GM19193 (cell line): ENCODE data around the gene ZNRD2.

Experiments
- POLR2A ChIP-seq: IDR thresholded peaks from 4 replicates; pipeline ENCODE4 v1.6.1; 2011; ENCODE audit not compliant: insufficient read depth, insufficient read length; ENCODE audit errors: extremely low read depth

The ZNRD2 gene

DNA sequence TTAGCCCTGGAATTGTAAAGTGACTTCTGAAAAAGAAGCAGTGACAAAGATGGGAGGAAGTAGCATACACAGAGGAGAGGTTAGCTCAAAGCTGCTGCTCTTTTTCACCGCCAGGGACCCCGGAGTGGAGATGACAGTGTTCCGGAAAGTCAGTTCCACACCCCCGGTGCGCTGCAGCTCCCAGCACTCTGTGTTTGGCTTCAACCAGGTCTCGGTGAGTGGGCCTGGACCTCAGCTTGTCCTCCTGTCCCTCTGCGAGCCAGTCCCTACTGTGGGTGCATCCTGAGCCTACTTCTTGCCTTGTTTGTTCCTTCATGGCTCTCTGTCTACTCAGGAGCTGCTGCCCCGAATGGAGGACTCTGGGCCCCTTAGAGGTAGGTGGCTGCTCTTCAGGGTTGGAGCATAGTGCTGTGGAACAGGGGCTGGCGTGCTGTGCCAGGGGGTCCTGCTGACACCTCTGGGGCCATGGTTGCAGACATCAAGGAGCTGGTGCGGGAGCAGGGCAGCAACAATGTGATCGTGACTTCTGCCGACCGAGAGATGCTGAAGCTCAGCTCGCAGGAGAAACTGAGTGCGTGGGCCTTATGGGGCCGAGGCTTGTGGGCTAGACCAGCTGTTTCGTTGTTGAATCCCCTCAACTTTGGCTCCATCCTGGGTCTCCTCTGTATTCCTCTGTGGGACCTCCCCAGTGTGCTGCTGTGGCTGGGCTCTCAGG is 47.0 kb downstream of the ZNRD2 start:
- no peak for TF ChIP-seq POLR2A

DNA sequence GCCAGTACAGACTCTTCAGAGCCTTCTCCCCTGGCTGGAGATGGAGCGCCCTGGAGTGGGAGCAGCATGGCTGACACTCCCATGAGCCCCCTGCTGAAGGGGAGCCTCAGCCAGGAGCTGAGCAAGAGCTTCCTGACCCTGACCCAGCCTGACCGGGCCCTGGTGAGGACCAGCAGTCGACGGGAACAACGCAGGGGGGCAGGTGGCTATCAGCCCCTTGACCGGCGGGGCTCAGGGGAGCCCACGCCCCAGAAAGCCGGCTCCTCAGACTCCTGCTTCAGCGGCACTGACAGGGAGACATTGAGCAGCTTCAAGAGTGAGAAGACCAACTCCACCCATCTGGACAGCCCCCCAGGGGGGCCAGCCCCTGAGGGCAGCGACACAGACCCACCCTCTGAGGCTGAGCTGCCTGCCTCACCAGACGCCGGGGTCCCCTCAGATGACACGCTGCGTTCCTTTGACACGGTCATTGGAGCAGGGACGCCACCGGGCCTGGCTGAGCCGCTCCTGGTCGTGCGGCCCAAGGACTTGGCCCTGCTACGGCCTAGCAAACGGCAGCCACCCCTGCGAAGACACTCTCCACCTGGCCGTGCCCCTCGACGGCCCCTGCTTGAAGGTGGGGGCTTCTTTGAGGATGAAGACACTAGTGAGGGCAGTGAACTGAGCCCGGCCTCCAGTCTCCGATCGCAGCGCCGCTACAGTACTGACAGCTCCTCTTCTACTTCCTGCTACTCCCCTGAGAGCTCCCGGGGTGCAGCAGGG is 47.9 kb downstream of the ZNRD2 start:
- TF ChIP-seq POLR2A: no peak

DNA sequence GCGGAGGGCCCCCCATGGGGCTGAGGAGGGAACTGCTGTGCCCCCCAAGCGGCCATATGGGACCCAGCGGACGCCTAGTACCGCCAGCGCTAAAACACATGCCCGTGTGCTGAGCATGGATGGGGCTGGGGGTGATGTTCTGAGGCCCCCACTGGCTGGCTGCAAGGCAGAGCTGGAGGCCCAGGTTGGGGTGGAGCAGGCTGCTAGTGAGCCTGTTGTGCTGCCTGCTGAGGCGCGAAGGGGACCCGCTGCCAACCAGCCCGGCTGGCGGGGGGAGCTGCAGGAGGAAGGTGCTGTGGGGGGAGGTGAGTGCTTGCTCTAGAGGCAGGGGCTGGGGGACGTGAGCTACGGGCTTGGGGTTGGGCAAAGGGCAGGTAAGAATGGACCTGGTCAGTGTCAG is 48.5 kb downstream of the ZNRD2 start:
- TF ChIP-seq POLR2A: no peak

DNA sequence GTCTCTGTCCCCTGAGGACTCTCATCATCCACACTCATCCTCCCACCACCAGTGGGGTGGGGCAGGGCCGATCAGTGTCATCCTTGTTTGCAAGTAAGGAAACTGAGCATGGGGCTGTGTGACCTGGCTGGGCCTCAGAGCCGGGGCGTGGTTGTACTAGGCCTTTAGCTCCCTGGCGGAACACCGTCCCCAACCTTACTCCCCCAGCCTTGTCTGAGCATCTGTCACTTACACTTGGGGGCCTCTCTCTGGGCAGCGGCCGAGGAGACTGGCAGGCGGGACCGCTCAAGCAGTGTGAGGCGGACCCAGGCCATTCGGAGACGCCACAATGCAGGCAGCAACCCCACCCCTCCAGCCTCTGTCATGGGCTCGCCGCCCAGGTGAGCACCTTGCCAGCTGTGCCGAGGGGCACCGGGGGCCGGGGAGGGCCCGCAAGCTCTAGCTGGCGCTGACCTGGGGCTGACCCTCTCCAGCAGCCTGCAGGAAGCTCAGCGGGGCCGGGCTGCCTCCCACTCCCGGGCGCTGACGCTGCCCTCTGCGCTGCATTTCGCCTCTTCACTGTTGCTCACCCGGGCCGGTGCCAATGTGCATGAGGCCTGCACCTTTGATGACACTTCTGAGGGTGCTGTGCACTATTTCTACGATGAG is 49.1 kb downstream of the ZNRD2 start:
- TF ChIP-seq POLR2A: peak; percentile 2

DNA sequence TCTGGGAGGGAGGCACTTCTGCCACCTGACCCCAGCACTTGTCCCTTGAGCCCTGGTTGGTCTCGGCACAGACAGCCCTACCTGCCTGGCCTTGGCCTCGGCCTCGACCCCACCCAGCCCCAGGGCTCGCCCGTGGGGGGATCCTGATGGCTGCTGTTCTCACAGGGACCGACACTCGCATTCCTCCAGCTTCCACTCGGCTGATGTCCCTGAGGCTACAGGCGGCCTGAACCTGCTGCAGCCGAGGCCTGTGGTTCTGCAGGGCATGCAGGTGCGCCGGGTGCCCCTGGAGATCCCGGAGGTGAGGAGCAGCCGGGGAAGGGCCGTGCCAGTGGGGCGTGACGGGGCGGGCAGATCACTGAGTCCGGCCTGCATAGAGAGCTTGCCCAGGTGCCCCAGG is 50.4 kb downstream of the ZNRD2 start:
- TF ChIP-seq POLR2A: no peak

DNA sequence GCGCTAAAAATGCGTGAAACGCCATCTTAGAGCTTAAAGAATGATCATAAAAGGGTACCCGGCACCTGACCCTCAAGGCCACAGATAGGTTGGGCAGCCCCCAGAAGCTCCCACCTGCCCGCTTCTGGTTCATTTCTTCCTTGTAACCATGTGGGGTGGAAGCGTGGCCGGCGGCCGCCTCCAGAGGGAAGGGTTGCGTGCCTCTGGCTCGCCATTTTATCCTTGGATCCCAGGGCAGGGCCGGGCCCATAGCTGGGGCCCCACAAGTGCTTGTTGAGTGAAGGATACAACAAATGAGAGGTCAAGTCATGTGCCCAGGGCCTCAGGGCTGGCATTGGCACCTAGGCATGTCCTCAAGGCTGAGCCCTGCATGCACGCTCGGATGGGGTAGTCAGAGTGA is 51.2 kb downstream of the ZNRD2 start:
- TF ChIP-seq POLR2A: no peak
